ENCODE results near the gene CTR9. TPM values are rescaled to one million over a fixed set of nuclear protein-coding genes. Genes with fewer than 3 reads are reported as not detected.

The CTR9 gene
- total and polyA plus RNA-seq, 2 of the 13 experiments (the other 11 are each of a cell fraction or from before 2014, with no cell fraction given), result 6.6 to 22.1 TPM

GRCh38 chr11:10750838-10751580, at the start of gene CTR9 (continued):
- no peak for TF ChIP-seq ZC3H4 (CRISPR knock-in tag; IDR thresholded peaks at IDR 0.05; ENCODE audit: borderline replicate concordance)
- no peak for TF ChIP-seq ZNF7 (CRISPR knock-in tag; IDR thresholded peaks at IDR 0.05)
- TF ChIP-seq RBFOX2 (IDR thresholded peaks at IDR 0.05; ENCODE audit: low read depth, low read length), result peak; percentile 97
- peak; percentile 88; the same call in 1 of the 2 replicates for TF ChIP-seq ZNF749 (CRISPR knock-in tag; IDR thresholded peaks at IDR 0.05; ENCODE audit: borderline replicate concordance)
- peak; percentile 95 for TF ChIP-seq DMAP1 (CRISPR knock-in tag; IDR thresholded peaks at IDR 0.05)
- TF ChIP-seq DNMT3B (CRISPR knock-in tag; conservative IDR thresholded peaks at IDR 0.05), result 0 out of 2 replicates have a peak, but pooled peaks have one; percentile 66
- TF ChIP-seq, protein P1, sequence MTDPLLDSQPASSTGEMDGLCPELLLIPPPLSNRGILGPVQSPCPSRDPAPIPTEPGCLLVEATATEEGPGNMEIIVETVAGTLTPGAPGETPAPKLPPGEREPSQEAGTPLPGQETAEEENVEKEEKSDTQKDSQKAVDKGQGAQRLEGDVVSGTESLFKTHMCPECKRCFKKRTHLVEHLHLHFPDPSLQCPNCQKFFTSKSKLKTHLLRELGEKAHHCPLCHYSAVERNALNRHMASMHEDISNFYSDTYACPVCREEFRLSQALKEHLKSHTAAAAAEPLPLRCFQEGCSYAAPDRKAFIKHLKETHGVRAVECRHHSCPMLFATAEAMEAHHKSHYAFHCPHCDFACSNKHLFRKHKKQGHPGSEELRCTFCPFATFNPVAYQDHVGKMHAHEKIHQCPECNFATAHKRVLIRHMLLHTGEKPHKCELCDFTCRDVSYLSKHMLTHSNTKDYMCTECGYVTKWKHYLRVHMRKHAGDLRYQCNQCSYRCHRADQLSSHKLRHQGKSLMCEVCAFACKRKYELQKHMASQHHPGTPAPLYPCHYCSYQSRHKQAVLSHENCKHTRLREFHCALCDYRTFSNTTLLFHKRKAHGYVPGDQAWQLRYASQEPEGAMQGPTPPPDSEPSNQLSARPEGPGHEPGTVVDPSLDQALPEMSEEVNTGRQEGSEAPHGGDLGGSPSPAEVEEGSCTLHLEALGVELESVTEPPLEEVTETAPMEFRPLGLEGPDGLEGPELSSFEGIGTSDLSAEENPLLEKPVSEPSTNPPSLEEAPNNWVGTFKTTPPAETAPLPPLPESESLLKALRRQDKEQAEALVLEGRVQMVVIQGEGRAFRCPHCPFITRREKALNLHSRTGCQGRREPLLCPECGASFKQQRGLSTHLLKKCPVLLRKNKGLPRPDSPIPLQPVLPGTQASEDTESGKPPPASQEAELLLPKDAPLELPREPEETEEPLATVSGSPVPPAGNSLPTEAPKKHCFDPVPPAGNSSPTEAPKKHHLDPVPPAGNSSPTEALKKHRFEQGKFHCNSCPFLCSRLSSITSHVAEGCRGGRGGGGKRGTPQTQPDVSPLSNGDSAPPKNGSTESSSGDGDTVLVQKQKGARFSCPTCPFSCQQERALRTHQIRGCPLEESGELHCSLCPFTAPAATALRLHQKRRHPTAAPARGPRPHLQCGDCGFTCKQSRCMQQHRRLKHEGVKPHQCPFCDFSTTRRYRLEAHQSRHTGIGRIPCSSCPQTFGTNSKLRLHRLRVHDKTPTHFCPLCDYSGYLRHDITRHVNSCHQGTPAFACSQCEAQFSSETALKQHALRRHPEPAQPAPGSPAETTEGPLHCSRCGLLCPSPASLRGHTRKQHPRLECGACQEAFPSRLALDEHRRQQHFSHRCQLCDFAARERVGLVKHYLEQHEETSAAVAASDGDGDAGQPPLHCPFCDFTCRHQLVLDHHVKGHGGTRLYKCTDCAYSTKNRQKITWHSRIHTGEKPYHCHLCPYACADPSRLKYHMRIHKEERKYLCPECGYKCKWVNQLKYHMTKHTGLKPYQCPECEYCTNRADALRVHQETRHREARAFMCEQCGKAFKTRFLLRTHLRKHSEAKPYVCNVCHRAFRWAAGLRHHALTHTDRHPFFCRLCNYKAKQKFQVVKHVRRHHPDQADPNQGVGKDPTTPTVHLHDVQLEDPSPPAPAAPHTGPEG (CRISPR knock-in tag; IDR thresholded peaks at IDR 0.05), result no peak
- peak; percentile 64 for TF ChIP-seq ZNF616 (CRISPR knock-in tag; IDR thresholded peaks at IDR 0.05; ENCODE audit: low read depth)
- no peak for TF ChIP-seq HNRNPL (IDR thresholded peaks at IDR 0.05; ENCODE audit: low read depth, low read length)
- no peak for TF ChIP-seq ZNF101 (CRISPR knock-in tag; IDR thresholded peaks at IDR 0.05; ENCODE audit: borderline replicate concordance, low read depth)
- peak; percentile 92 for TF ChIP-seq ZNF543 (CRISPR knock-in tag; IDR thresholded peaks at IDR 0.05)
- TF ChIP-seq, protein P2, sequence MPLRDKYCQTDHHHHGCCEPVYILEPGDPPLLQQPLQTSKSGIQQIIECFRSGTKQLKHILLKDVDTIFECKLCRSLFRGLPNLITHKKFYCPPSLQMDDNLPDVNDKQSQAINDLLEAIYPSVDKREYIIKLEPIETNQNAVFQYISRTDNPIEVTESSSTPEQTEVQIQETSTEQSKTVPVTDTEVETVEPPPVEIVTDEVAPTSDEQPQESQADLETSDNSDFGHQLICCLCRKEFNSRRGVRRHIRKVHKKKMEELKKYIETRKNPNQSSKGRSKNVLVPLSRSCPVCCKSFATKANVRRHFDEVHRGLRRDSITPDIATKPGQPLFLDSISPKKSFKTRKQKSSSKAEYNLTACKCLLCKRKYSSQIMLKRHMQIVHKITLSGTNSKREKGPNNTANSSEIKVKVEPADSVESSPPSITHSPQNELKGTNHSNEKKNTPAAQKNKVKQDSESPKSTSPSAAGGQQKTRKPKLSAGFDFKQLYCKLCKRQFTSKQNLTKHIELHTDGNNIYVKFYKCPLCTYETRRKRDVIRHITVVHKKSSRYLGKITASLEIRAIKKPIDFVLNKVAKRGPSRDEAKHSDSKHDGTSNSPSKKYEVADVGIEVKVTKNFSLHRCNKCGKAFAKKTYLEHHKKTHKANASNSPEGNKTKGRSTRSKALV (CRISPR knock-in tag; IDR thresholded peaks at IDR 0.05), result peak; percentile 54; the same call in 1 of the 2 replicates
- TF ChIP-seq ZNF121 (CRISPR knock-in tag; IDR thresholded peaks at IDR 0.05), result peak; percentile 71
- peak; percentile 86 for TF ChIP-seq ZNF546 (CRISPR knock-in tag; conservative IDR thresholded peaks at IDR 0.05)
- TF ChIP-seq FOXO4 (CRISPR knock-in tag; conservative IDR thresholded peaks at IDR 0.05), result no peak
- peak; percentile 74 for TF ChIP-seq CREB1 (IDR thresholded peaks at IDR 0.05)
- peak; percentile 86 for TF ChIP-seq CREB1 (CRISPR knock-in tag; IDR thresholded peaks at IDR 0.05)
- 0 out of 2 replicates have a peak, but pooled peaks have one; percentile 17 for TF ChIP-seq SNAPC2 (CRISPR knock-in tag; IDR thresholded peaks at IDR 0.05)
- TF ChIP-seq KDM6A (CRISPR knock-in tag; IDR thresholded peaks at IDR 0.05; ENCODE audit: low read depth), result no peak
- TF ChIP-seq TOPORS (CRISPR knock-in tag; IDR thresholded peaks at IDR 0.05), result 0 out of 2 replicates have a peak, but pooled peaks have one; percentile 22

Measured in HepG2 (cell line).